Activated B cell treated with CpG ODN at 0.5 μM for 24 hours (primary cell): ENCODE results near the gene PTPRD. TPM values are rescaled to one million over a fixed set of nuclear protein-coding genes. Genes with fewer than 3 reads are reported as not detected.

Experiments used
- ATAC-seq: fragments of 200-7000 bp; cut with Tn5 transposase; one replicate; pipeline ENCODE4 v1.10.0; 2021; ENCODE audit warnings: low read depth, mild to moderate bottlenecking, moderate library complexity
- CTCF ChIA-PET: fragments of 350-600 bp; sonication (Branson Sonifier 250); formaldehyde crosslinking; loops from one replicate; lab custom pipeline; 2021; ENCODE audit warnings: antibody characterized with exemption; lab: Charles Lee
- POLR2A ChIA-PET: fragments of 350-600 bp; sonication (Branson Sonifier 250); formaldehyde crosslinking; loops from one replicate; lab custom pipeline; 2021; ENCODE audit warnings: antibody characterized with exemption; lab: Charles Lee
- DNase-seq: peaks from one replicate; pipeline ENCODE4 v3.0.0; 2022
- H3K27ac Mint-ChIP-seq: one replicate; pipeline ENCODE4 v1.8.0; 2020; ENCODE audit warnings: mixed read lengths
- H3K27me3 Mint-ChIP-seq: one replicate; pipeline ENCODE4 v1.8.0; 2021; ENCODE audit warnings: mixed read lengths
- H3K36me3 Mint-ChIP-seq: one replicate; pipeline ENCODE4 v1.8.0; 2021; ENCODE audit warnings: low read depth, mixed read lengths
- H3K4me1 Mint-ChIP-seq: one replicate; pipeline ENCODE4 v1.8.0; 2021; ENCODE audit warnings: mixed read lengths
- H3K4me3 Mint-ChIP-seq: one replicate; pipeline ENCODE4 v1.8.0; 2020; ENCODE audit warnings: mild to moderate bottlenecking, mixed read lengths
- H3K9me3 Mint-ChIP-seq: one replicate; pipeline ENCODE4 v1.8.0; 2020; ENCODE audit warnings: mixed read lengths
- intact Hi-C: fragments of 100-400 bp; cut with micrococcal nuclease; formaldehyde crosslinking; loops from one replicate; pipeline ENCODE4 v1.15.1; 2024
- total RNA-seq: library from RNA; stranded (reverse); gene quantifications from 2 replicates; pipeline ENCODE4 v1.2.3, GENCODE V29; 2022
- TF ChIP-seq, protein P1 (sequence below): fragments of 200-600 bp; IDR thresholded peaks from one replicate; pipeline ENCODE4 v1.8.0; 2022; ENCODE audit warnings: antibody characterized with exemption, mild to moderate bottlenecking

The PTPRD gene
- total RNA-seq, 1 donor from 2014 or later: 0.04 TPM

DNA sequence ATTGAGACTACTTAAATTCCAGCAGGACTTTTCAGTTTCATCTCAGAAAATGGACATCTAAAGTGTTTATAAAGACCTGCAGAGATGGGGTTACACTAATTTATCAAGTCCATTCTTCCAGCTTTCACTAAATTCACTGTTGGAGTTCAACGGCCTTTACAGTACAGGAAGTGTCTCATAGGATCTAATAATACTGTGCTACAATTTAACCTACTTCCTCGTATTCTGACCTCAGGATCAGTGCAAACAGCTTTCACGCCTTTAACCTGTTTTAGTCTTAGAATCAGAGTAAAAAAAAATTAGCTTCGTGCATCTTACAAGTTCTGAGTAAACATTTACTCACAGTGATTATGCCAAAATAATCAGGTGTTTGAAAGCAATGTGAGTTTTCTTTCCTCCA lies 2180.6 kb downstream of the PTPRD start:
- Mint-ChIP-seq H3K27ac (no peak overlapping the region), H3K4me3 (no peak overlapping the region), H3K36me3 (no peaks in the 10 kb centered on the region), H3K27me3 (no peaks in the 10 kb centered on the region), H3K4me1 (peaks cover 8% of the 10 kb centered on the region), H3K9me3 (no peaks in the 10 kb centered on the region)
- intact Hi-C loops: no loop called here
- TF ChIP-seq, protein P1, sequence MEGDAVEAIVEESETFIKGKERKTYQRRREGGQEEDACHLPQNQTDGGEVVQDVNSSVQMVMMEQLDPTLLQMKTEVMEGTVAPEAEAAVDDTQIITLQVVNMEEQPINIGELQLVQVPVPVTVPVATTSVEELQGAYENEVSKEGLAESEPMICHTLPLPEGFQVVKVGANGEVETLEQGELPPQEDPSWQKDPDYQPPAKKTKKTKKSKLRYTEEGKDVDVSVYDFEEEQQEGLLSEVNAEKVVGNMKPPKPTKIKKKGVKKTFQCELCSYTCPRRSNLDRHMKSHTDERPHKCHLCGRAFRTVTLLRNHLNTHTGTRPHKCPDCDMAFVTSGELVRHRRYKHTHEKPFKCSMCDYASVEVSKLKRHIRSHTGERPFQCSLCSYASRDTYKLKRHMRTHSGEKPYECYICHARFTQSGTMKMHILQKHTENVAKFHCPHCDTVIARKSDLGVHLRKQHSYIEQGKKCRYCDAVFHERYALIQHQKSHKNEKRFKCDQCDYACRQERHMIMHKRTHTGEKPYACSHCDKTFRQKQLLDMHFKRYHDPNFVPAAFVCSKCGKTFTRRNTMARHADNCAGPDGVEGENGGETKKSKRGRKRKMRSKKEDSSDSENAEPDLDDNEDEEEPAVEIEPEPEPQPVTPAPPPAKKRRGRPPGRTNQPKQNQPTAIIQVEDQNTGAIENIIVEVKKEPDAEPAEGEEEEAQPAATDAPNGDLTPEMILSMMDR: no peak
- DNase-seq: no peak
- ChIA-PET CTCF (no interaction called here), POLR2A (no interaction called here)
- ATAC-seq: no peak

DNA sequence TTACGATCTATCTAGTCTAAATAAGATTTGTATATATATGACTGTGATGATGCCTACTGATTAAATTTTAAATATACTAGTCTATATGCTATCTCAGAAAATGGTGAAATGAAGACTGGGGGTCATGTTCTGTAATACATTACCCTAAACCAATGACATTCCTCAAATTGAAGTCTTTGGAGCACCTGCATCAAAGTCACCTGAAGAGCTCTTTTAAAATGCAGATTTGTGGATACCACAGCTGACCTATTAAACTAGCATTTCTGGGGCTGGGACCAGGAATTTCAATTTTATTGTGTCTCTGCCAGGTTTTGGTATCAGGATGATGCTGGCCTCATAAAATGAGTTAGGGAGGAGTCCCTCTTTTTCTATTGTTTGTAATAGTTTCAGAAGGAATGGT lies 2181.3 kb downstream of the PTPRD start:
- no peak overlapping the region for H3K4me3 Mint-ChIP-seq
- POLR2A ChIA-PET: no interaction called here
- CTCF ChIA-PET: no interaction called here
- H3K9me3 Mint-ChIP-seq: no peaks in the 10 kb centered on the region
- H3K4me1 Mint-ChIP-seq: peaks cover 8% of the 10 kb centered on the region
- H3K36me3 Mint-ChIP-seq: no peaks in the 10 kb centered on the region
- ATAC-seq: no peak
- intact Hi-C loops: no loop called here
- no peaks in the 10 kb centered on the region for H3K27me3 Mint-ChIP-seq
- TF ChIP-seq, protein P1: no peak
- no peak for DNase-seq
- H3K27ac Mint-ChIP-seq: no peak overlapping the region

DNA sequence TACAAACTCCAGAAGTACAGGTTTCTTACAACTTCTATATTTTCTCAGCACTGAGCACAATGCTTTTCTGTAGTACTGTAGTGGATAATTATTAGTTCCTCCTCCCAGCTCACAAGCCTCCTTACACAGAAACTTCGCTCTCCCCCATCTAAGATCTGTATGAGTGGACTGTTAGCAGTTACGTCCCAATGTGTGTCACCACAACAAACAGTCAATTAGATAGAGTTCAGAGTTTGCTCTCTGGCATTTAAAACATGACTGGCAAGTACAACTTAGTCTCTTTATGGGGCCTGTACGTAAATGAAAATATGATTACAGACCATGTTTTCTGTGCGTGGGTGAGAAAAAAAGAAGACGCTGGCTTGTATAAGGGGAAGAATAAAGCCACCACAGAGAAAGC lies 2181.9 kb downstream of the PTPRD start:
- H3K27ac Mint-ChIP-seq: no peak overlapping the region
- DNase-seq (no peak), ATAC-seq (no peak)
- H3K27me3 Mint-ChIP-seq: no peaks in the 10 kb centered on the region
- intact Hi-C loops: no loop called here
- no peaks in the 10 kb centered on the region for H3K9me3 Mint-ChIP-seq
- no peak overlapping the region for H3K4me3 Mint-ChIP-seq
- H3K4me1 Mint-ChIP-seq: peaks cover 8% of the 10 kb centered on the region
- ChIA-PET POLR2A (no interaction called here), CTCF (no interaction called here)
- TF ChIP-seq, protein P1: no peak
- no peaks in the 10 kb centered on the region for H3K36me3 Mint-ChIP-seq

DNA sequence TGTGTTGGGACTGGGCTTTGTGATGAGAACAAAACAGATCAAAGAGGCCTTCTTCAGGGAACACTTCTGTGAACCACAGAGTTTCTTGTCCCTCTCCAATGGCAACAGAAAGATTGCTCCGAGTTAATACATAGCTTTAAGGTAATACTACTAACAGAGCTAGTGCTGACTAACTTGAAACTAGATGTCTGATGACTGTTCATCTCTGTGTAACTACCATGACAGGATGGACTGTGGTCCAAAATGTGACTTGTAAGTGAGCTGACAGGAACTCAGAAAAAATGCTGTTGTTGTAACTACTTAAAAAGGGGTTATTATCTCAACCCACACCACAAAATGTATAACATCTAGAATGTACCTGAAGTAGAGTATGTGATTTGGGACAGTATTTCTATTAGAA lies 2183.0 kb downstream of the PTPRD start:
- H3K9me3 Mint-ChIP-seq: no peaks in the 10 kb centered on the region
- H3K27ac Mint-ChIP-seq: no peak overlapping the region
- POLR2A ChIA-PET: no interaction called here
- ATAC-seq (no peak), DNase-seq (no peak)
- CTCF ChIA-PET: no interaction called here
- no peak overlapping the region for H3K4me3 Mint-ChIP-seq
- TF ChIP-seq, protein P1: no peak
- H3K4me1 Mint-ChIP-seq: peaks cover 8% of the 10 kb centered on the region
- no peaks in the 10 kb centered on the region for H3K36me3 Mint-ChIP-seq
- H3K27me3 Mint-ChIP-seq: no peaks in the 10 kb centered on the region
- intact Hi-C loops: no loop called here

DNA sequence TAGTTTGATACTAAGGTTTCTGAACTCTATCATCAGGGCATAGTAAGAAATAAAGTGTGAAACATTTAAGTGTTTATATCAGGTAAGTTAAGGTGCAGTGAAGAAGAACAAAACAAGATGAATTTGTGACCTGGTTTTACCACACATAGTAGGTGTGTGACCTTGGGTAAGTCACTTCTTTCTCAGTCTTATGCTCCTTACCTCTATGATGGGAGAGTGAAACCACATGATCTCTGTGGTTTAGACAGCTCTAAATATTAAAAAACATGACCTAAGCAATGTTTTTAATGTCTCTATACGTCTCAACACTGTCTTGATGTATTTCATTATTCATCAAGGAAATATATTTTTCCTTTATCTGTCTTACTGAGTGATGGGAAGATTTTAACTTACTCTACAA lies 2183.6 kb downstream of the PTPRD start:
- no peaks in the 10 kb centered on the region for H3K9me3 Mint-ChIP-seq
- no peak overlapping the region for H3K27ac Mint-ChIP-seq
- no peak for ATAC-seq

More for the DNA sequence above, 2183.6 kb downstream of the PTPRD start:
- TF ChIP-seq, protein P1: no peak
- H3K36me3 Mint-ChIP-seq: no peaks in the 10 kb centered on the region
- DNase-seq: no peak
- no peaks in the 10 kb centered on the region for H3K27me3 Mint-ChIP-seq
- ChIA-PET CTCF (no interaction called here), POLR2A (no interaction called here)
- H3K4me3 Mint-ChIP-seq: no peak overlapping the region
- peaks cover 8% of the 10 kb centered on the region for H3K4me1 Mint-ChIP-seq
- intact Hi-C loops: no loop called here
